Smooth muscle cell of the brain vasculature (primary cell): ENCODE measurements around the gene GPHN.

Source experiments
- DNase-seq: peaks from one replicate; pipeline ENCODE4 v3.0.0-alpha.2; 2012; ENCODE audit warnings: low read depth, low spot score

The GPHN gene

GRCh38 chr14:66923251-66923650 is 415.3 kb downstream of the GPHN start:
- DNase-seq, result no peak

GRCh38 chr14:66939409-66939808 is 431.5 kb downstream of the GPHN start:
- no peak for DNase-seq

- peak; percentile 4 for DNase-seq
These were observed 436.9 kb downstream of the GPHN start for GRCh38 chr14:66944872-66945271.

GRCh38 chr14:66955159-66955558 is 447.2 kb downstream of the GPHN start:
- no peak for DNase-seq

- DNase-seq, result no peak
These were observed 451.6 kb downstream of the GPHN start for GRCh38 chr14:66959437-66960050.

- no peak for DNase-seq
These were observed 457.9 kb downstream of the GPHN start for GRCh38 chr14:66965831-66966230.

GRCh38 chr14:66972469-66972868 is 464.5 kb downstream of the GPHN start:
- DNase-seq, result no peak

- DNase-seq, result no peak
These were observed 466.6 kb downstream of the GPHN start for GRCh38 chr14:66974397-66975025.

GRCh38 chr14:66975251-66975650 is 467.3 kb downstream of the GPHN start:
- DNase-seq, result no peak

GRCh38 chr14:66979101-66979974 is 471.4 kb downstream of the GPHN start:
- DNase-seq, result no peak

GRCh38 chr14:66982247-66982646 is 474.3 kb downstream of the GPHN start:
- DNase-seq, result no peak

- no peak for DNase-seq
These were observed 484.8 kb downstream of the GPHN start for GRCh38 chr14:66992776-66993175.

GRCh38 chr14:66993512-66993911 is 485.6 kb downstream of the GPHN start:
- no peak for DNase-seq

GRCh38 chr14:66998013-66998412 is 490.1 kb downstream of the GPHN start:
- no peak for DNase-seq

GRCh38 chr14:66999978-67000377 is 492.0 kb downstream of the GPHN start:
- no peak for DNase-seq

- no peak for DNase-seq
These were observed 495.2 kb downstream of the GPHN start for GRCh38 chr14:67002994-67003753.

- no peak for DNase-seq
These were observed 496.6 kb downstream of the GPHN start for GRCh38 chr14:67004521-67004920.

- no peak for DNase-seq
These were observed 502.7 kb downstream of the GPHN start for GRCh38 chr14:67010602-67011001.

GRCh38 chr14:67016856-67017255 is 508.9 kb downstream of the GPHN start:
- DNase-seq, result no peak

GRCh38 chr14:67018720-67019119 is 510.8 kb downstream of the GPHN start:
- DNase-seq, result no peak

GRCh38 chr14:67019796-67020195 is 511.8 kb downstream of the GPHN start:
- no peak for DNase-seq
